Astrocyte of the cerebellum (primary cell): Measurements from ENCODE around the gene C19orf67.

ENCODE experiments used
- DNase-seq: peaks from one replicate; pipeline ENCODE4 v3.0.0-alpha.2; 2011; ENCODE audit warnings: low read depth
- H3K4me3 ChIP-seq: 2 replicates; pipeline ENCODE4 v1.5.1; 2011; ENCODE audit warnings: mild to moderate bottlenecking, low read depth, low read length, moderate library complexity
- CTCF ChIP-seq: IDR thresholded peaks from 2 replicates; pipeline ENCODE4 v1.5.1; 2012; ENCODE audit warnings: low read length, low read depth, moderate library complexity, mild to moderate bottlenecking; ENCODE audit errors: missing control alignments
- in situ Hi-C: cut with HindIII; loops from 2 replicates; pipeline ENCODE4 v1.10.0; 2017; ENCODE audit warnings: low sequenced_read_pairs

The C19orf67 gene

GRCh38 chr19:14073925-14074838 is 11.4 kb downstream of the C19orf67 start:
- in situ Hi-C loops, result no loop called here
- TF ChIP-seq CTCF, result no peak

GRCh38 chr19:14073261-14073924 is 12.2 kb downstream of the C19orf67 start:
- peak overlapping the region; percentile 55 for H3K4me3 ChIP-seq
- DNase-seq, result no peak
- in situ Hi-C loops, result no loop called here
- peak; percentile 17 for TF ChIP-seq CTCF

More at GRCh38 chr19:14073925-14074838, 11.4 kb downstream of the C19orf67 start:
- no peak for DNase-seq
- peak overlapping the region; percentile 55 for H3K4me3 ChIP-seq

DNA sequence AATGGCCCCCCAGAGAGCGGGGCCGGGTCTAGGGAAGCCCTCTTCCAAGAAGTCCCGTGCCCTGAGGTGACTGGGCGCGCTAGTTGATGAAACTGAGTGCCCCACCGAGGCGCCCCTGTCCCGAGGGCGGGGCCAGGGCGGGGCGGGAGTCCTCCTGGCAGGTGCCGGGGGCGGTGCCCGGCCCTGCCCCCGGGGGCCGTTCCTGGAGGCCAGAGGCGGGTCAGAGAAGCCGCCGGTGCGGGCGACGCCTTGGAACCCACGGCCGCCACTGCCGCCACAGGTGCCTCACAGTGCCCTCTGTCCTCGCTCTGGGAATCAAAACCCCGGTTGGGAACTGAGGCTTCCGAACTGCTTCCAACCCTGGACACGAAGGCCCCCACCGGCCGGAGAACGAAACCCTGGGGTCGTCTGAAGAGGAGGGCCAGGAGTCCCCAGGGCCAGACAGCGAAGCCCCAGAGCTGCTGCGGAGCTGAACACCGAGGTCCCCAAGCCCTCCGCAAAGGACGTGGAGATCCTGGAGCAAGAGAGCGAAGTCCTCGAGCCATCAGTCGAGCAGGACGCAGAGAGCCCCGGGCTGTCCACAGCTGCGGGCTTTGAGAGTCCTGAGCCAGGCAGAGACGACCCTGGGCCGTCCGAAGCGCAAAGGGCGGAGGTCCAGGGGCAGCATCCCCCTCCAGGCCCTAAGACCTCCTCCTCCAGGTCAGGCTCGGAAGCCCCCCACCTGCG is 12.9 kb downstream of the C19orf67 start, which contains the start of gene MISP3:
TSS of gene MISP3 (plus strand) at position 252 of the 726 bp plus-strand sequence. CDS start 524 bp downstream, outside the sequence.
- TF ChIP-seq CTCF, result no peak
- in situ Hi-C loops, result no loop called here
- no peak for DNase-seq
- peak within 1 kb of the TSS; percentile 55 for H3K4me3 ChIP-seq

DNA sequence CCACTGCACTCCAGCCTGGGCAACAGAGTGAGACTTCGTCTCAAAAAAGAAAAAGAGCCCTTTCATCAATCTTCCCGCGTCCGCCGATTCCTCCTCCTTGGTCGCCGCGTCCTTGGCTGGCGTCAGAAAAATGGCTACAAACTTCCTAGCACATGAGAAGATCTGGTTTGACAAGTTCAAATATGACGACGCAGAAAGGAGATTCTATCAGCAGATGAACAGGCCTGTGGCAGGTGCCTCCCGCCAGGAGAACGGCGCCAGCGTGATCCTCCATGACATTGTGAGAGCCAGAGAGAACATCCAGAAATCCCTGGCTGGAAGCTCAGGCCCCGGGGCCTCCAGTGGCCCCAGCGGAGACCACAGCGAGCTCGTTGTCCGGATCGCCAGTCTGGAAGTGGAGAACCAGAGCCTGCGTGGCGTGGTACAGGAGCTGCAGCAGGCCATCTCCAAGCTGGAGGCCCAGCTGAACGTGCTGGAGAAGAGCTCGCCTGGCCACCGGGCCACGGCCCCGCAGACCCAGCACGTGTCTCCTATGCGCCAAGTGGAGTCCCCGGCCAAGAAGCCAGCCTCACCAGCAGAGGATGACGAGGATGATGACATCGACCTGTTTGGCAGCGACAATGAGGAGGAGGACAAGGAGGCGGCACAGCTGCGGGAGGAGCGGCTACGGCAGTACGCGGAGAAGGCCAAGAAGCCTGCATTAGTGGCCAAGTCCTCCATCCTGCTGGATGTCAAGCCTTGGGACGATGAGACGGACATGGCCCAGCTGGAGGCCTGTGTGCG is 15.1 kb downstream of the C19orf67 start:
- DNase-seq, result no peak
- no peak for TF ChIP-seq CTCF
- in situ Hi-C loops, result no loop called here
- H3K4me3 ChIP-seq, result no peak overlapping the region

GRCh38 chr19:14066134-14066533 is 19.4 kb downstream of the C19orf67 start:
- H3K4me3 ChIP-seq, result no peak overlapping the region
- in situ Hi-C loops, result no loop called here
- no peak for TF ChIP-seq CTCF
- no peak for DNase-seq

DNA sequence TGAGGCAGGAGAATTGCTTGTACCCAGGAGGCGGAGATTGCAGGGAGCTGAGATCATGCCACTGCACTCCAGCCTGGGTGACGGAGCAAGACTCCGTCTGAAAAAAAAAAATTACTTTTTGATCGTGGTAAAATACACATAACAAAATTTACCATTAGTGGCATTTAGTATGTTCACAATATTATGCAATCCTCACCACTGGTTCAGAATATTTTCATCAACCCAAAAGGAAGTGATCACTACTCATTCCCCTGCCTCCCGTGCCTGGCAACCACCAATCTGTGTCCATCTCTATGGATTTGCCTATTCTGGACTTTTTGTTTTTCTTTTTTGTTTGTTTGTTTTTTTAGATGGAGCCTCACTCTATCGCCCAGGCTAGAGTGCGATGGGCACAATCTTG is 22.5 kb downstream of the C19orf67 start:
- no peak overlapping the region for H3K4me3 ChIP-seq
- no peak for DNase-seq
- in situ Hi-C loops, result no loop called here
- no peak for TF ChIP-seq CTCF
